Measurements from ENCODE around the gene PIGQ. TPM values are rescaled to one million over a fixed set of nuclear protein-coding genes. Genes with fewer than 3 reads are reported as not detected.

Gene PIGQ
- total and polyA plus RNA-seq, 2 of the 8 experiments (the other 6 are each of a cell fraction or from before 2014, with no cell fraction given): 36.0 to 49.2 TPM

DNA sequence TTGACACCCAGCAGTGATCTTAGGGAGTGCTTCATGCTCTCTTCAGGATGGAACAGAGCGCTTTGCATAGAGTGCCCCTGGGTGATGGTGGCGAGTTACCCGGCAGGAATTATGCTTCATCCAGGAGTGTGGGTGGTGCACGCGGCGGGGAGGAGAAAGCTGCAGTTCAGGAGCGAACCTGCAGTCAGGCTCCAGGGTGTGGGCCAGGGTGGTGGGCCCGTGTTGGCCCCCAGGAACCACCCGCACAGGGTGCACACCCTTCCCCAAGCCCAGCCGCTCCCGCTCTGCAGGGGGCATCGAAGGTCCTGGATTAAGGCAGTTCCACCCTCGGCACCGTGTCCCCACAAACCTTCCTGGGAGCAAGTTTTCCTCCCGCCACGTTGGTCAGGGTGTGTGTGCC, 24.0 kb downstream of the PIGQ start:
- Histone ChIP-seq H4K5ac (ENCODE audit: insufficient read length, low read depth, low read length) (no peak overlapping the region), H3K4me1 (replicated peaks in 1 of 4; ENCODE audit: control insufficient read depth in 3 of 4, insufficient read depth in 4 of 4, low read length in 3 of 4) (peaks cover 0 to 8% (median 4%) of the 10 kb centered on the region in 4 experiments; a peak in 4 of 7 replicates), H3K23me2 (ENCODE audit: low read depth, low read length) (peaks cover 7% of the 10 kb centered on the region), H2AK5ac (ENCODE audit: low read depth, low read length) (no peak overlapping the region), H2BK120ac (replicated peaks; ENCODE audit: low read depth, low read length) (no peak overlapping the region), H3K4me3 (ENCODE audit: extremely low read depth in 1 of 4, insufficient read depth in 2 of 4, low read depth in 3 of 4, low read length in 4 of 4) (no peak overlapping the region), H3K4me2 (ENCODE audit: insufficient read depth in 1 of 2, low read depth in 2 of 2, low read length in 2 of 2) (no peak overlapping the region), H2BK20ac (ENCODE audit: low read length) (no peak overlapping the region), H3K27me3 (replicated peaks in 1 of 4; ENCODE audit: control insufficient read depth in 3 of 4, extremely low read depth in 1 of 4, insufficient read depth in 3 of 4, low read length in 3 of 4) (peaks cover 0 to 21% (median 12%) of the 10 kb centered on the region in 4 experiments; a peak in 5 of 7 replicates), H3K23ac (ENCODE audit: insufficient read length) (no peak overlapping the region), H3K56ac (replicated peaks; ENCODE audit: insufficient read length, low read depth, low read length) (no peak overlapping the region), H2BK15ac (ENCODE audit: low read length) (no peak overlapping the region), H2BK5ac (ENCODE audit: low read depth, low read length) (no peak overlapping the region), H4K8ac (ENCODE audit: extremely low read depth, insufficient read depth, low read length) (no peak overlapping the region; the same call in 1 of the 2 replicates), H3K4ac (replicated peaks; ENCODE audit: insufficient read length, low read depth, low read length) (no peak overlapping the region), H3K14ac (ENCODE audit: insufficient read length) (no peak overlapping the region), H3K79me2 (ENCODE audit: control insufficient read depth in 1 of 2, insufficient read depth in 2 of 2, low read length in 2 of 2) (peaks cover 0 to 16% of the 10 kb centered on the region in 2 experiments; a peak in 3 of 4 replicates), H3K9me3 (ENCODE audit: insufficient read depth in 2 of 2, low read depth in 1 of 2, low read length in 1 of 2) (no peaks in the 10 kb centered on the region), H3K18ac (ENCODE audit: extremely low read depth, low read length) (no peak overlapping the region), H3K9ac (replicated peaks in 1 of 4; ENCODE audit: extremely low read depth in 1 of 4, low read depth in 3 of 4, low read length in 3 of 4) (no peak overlapping the region), H3K36me3 (ENCODE audit: control insufficient read depth in 2 of 4, insufficient read depth in 4 of 4, low read length in 3 of 4) (no peaks in the 10 kb centered on the region), H3K27ac (ENCODE audit: low read depth, low read length) (no peak overlapping the region), H2AFZ (ENCODE audit: low read length) (no peak overlapping the region), H2BK12ac (ENCODE audit: low read depth, low read length) (no peak overlapping the region), H3K79me1 (ENCODE audit: low read depth, low read length) (peaks cover 16% of the 10 kb centered on the region; the same call in 1 of the 2 replicates), H4K91ac (replicated peaks; ENCODE audit: insufficient read length, low read length) (no peak overlapping the region), H4K20me1 (replicated peaks in 1 of 2; ENCODE audit: control insufficient read depth in 1 of 2, insufficient read depth in 2 of 2, low read length in 2 of 2) (peaks cover 20 to 35% of the 10 kb centered on the region in 2 experiments)
- no peak for FAIRE-seq
- no peak for TF ChIP-seq CHD2 (IDR thresholded peaks at IDR 0.05; ENCODE audit: low read length)
- no peak for TF ChIP-seq TEAD4 (IDR thresholded peaks at IDR 0.05; ENCODE audit: low read depth, low read length)
- no peak for TF ChIP-seq HDAC6 (IDR thresholded peaks at IDR 0.05; ENCODE audit: low read depth, low read length)
- no peak for TF ChIP-seq CEBPB (IDR thresholded peaks at IDR 0.05; ENCODE audit: low read depth, low read length)
- TF ChIP-seq BRCA1 (IDR thresholded peaks at IDR 0.05; ENCODE audit: low read depth, low read length): no peak
- no peak for TF ChIP-seq SAP30 (IDR thresholded peaks at IDR 0.05; ENCODE audit: insufficient read depth, insufficient replicate concordance, low read length)
- no peak for TF ChIP-seq BCL11A (IDR thresholded peaks at IDR 0.05; ENCODE audit: low read depth in 2 of 2, low read length in 2 of 2)
- TF ChIP-seq BACH1 (IDR thresholded peaks at IDR 0.05; ENCODE audit: low read length): no peak
- no peak for TF ChIP-seq NANOG (IDR thresholded peaks at IDR 0.05; ENCODE audit: insufficient read depth, low read depth, low read length, poor library complexity, severe bottlenecking)
- no peak for TF ChIP-seq KDM1A (IDR thresholded peaks at IDR 0.05; ENCODE audit: borderline replicate concordance, low read length)
- TF ChIP-seq MAFK (IDR thresholded peaks at IDR 0.05; ENCODE audit: low read depth, low read length): no peak
- no peak for TF ChIP-seq SIN3A (conservative IDR thresholded peaks at IDR 0.05 in 1 of 2, IDR thresholded peaks at IDR 0.05 in 1 of 2; ENCODE audit: low read depth in 1 of 2, low read length in 2 of 2)
- no peak for TF ChIP-seq SIX5 (IDR thresholded peaks at IDR 0.05; ENCODE audit: low read depth, low read length)
- CTCF ChIA-PET (ENCODE audit: partially characterized antibody): interaction anchor here (0.8 to 4.2 kb wide), 11 partner anchors 8 to 74 kb away, joined by 3 to 22 read pairs (median 5); partner anchors contain the start of gene METTL26
- WGBS, 2 experiments (ENCODE audit: extremely low coverage in 1 of 2, insufficient coverage in 1 of 2, insufficient read length in 1 of 2, insufficient replicate concordance in 2 of 2, low coverage in 1 of 2, low lambda C conversion rate in 2 of 2, missing lambda C conversion rate in 1 of 2): 91% methylated on average over 16 of the region's 16 CpGs; no CpG with 5 or more reads in 1 of the 2 experiments
- POLR2A ChIA-PET (ENCODE audit: partially characterized antibody): interaction anchor here (1.6 to 2.6 kb wide), 4 partner anchors 8 to 40 kb away, joined by 4 to 8 read pairs (median 6); no protein-coding TSS in a partner anchor
- DNase-seq (ENCODE audit: low read depth in 1 of 2, low spot score in 2 of 2): no peak

Measured in H1 (cell line).